ENCODE data around the gene MTR.

The MTR gene

GRCh38 chr1:236837115-236837514 is 42.0 kb downstream of the MTR start:
- DNase-seq (ENCODE audit: low spot score): no peak
- Histone ChIP-seq H3K27ac (no peak overlapping the region), H3K4me3 (no peak overlapping the region)
- TF ChIP-seq CTCF (IDR thresholded peaks at IDR 0.05): no peak

- Histone ChIP-seq H3K27ac (no peak overlapping the region), H3K4me3 (no peak overlapping the region)
- DNase-seq (ENCODE audit: low spot score): no peak
- TF ChIP-seq CTCF (IDR thresholded peaks at IDR 0.05): no peak
These were observed 42.8 kb downstream of the MTR start for GRCh38 chr1:236837897-236838296.

GRCh38 chr1:236841341-236841740 is 46.2 kb downstream of the MTR start:
- H3K4me3 ChIP-seq: no peak overlapping the region
- no peak overlapping the region for H3K27ac ChIP-seq
- no peak for TF ChIP-seq CTCF (IDR thresholded peaks at IDR 0.05)
- DNase-seq (ENCODE audit: low spot score): no peak

- no peak overlapping the region for H3K27ac ChIP-seq
These were observed 49.6 kb downstream of the MTR start for GRCh38 chr1:236844499-236845271.

GRCh38 chr1:236845830-236846229 is 50.7 kb downstream of the MTR start:
- no peak overlapping the region for H3K4me3 ChIP-seq
- no peak overlapping the region for H3K27ac ChIP-seq
- no peak for TF ChIP-seq CTCF (IDR thresholded peaks at IDR 0.05)
- no peak for DNase-seq (ENCODE audit: low spot score)

More at GRCh38 chr1:236844499-236845271, 49.6 kb downstream of the MTR start:
- no peak for TF ChIP-seq CTCF (IDR thresholded peaks at IDR 0.05)
- H3K4me3 ChIP-seq: no peak overlapping the region
- no peak for DNase-seq (ENCODE audit: low spot score)

- no peak overlapping the region for H3K27ac ChIP-seq
- no peak overlapping the region for H3K4me3 ChIP-seq
- no peak for TF ChIP-seq CTCF (IDR thresholded peaks at IDR 0.05)
- no peak for DNase-seq (ENCODE audit: low spot score)
These were observed 53.3 kb downstream of the MTR start for GRCh38 chr1:236848274-236848923.
